Mesodermal cell (in vitro differentiated cells): ENCODE results near the gene CA7.

ENCODE experiments used
- H3K27ac ChIP-seq: 2 replicates; pipeline ENCODE4 v1.7.0; 2013; ENCODE audit warnings: mild to moderate bottlenecking, low read depth, low read length, moderate library complexity; ENCODE audit not compliant: severe bottlenecking
- H3K36me3 ChIP-seq: 2 replicates; pipeline ENCODE4 v1.7.1; 2013; ENCODE audit warnings: mild to moderate bottlenecking, low read length, moderate library complexity; ENCODE audit not compliant: control insufficient read depth, insufficient read depth
- H3K4me1 ChIP-seq: one replicate; pipeline ENCODE4 v1.7.1; 2013; ENCODE audit warnings: mild to moderate bottlenecking, low read length; ENCODE audit not compliant: insufficient read depth, control insufficient read depth, poor library complexity, severe bottlenecking
- H3K4me3 ChIP-seq: 2 replicates; pipeline ENCODE4 v1.7.0; 2013; ENCODE audit warnings: low read length, control low read depth, mild to moderate bottlenecking; ENCODE audit not compliant: insufficient read depth, poor library complexity, severe bottlenecking; ENCODE audit errors: extremely low read depth
- H3K9me3 ChIP-seq: 2 replicates; pipeline ENCODE4 v1.7.1; 2013; ENCODE audit warnings: mild to moderate bottlenecking, low read length, moderate library complexity; ENCODE audit not compliant: control insufficient read depth
- WGBS, 2 experiments: methylation state at CpG; one replicate each; pipeline ENCODE4 v1.1.5; 2013; ENCODE audit warnings: missing lambda C conversion rate in 2 of 2; ENCODE audit not compliant: insufficient coverage in 2 of 2; 5-methylcytosine and 5-hydroxymethylcytosine counted together

The CA7 gene

DNA sequence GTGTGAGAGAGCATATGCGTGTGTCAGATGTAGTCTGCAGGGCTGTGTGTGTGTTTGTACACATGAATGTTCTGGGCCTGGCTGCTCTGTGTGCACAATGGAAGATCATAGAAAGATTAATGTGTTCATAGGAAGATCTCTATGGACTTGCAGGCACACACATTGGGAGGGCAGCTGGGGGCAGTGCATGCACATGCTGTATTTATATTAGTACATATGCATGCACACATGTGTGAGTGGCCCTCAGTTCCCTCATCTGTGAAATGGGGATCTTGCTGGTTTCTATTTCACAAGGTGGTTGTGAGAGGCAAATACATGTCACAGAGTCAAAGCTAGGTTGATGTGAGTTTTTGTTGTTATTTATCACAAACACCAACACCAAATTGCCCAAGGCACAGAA is 2.1 kb downstream of the CA7 start:
- Histone ChIP-seq H3K9me3 (no peaks in the 10 kb centered on the region), H3K4me1 (no peaks in the 10 kb centered on the region), H3K36me3 (no peaks in the 10 kb centered on the region), H3K4me3 (no peak overlapping the region), H3K27ac (no peak overlapping the region)
- WGBS, 2 experiments, result 80 to 100% methylated on average over 1 of the region's 1 CpG

DNA sequence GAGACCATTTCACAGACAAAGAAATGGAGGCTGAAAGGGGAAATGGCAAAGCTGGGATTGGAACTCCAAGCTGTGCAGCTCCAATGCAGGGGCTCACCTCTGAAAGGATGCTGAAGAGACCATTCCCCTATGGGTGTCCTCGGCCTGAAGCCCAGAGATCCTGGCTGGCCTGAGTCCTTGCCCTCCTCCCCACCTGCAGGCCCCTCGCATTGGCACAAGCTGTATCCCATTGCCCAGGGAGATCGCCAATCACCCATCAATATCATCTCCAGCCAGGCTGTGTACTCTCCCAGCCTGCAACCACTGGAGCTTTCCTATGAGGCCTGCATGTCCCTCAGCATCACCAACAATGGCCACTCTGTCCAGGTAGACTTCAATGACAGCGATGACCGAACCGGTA is 2.6 kb downstream of the CA7 start:
- no peaks in the 10 kb centered on the region for H3K4me1 ChIP-seq
- H3K4me3 ChIP-seq, result no peak overlapping the region
- no peak overlapping the region for H3K27ac ChIP-seq
- 90 to 100% methylated on average over 2 to 3 of the region's 6 CpGs for WGBS, 2 experiments
- H3K9me3 ChIP-seq, result no peaks in the 10 kb centered on the region
- H3K36me3 ChIP-seq, result no peaks in the 10 kb centered on the region

DNA sequence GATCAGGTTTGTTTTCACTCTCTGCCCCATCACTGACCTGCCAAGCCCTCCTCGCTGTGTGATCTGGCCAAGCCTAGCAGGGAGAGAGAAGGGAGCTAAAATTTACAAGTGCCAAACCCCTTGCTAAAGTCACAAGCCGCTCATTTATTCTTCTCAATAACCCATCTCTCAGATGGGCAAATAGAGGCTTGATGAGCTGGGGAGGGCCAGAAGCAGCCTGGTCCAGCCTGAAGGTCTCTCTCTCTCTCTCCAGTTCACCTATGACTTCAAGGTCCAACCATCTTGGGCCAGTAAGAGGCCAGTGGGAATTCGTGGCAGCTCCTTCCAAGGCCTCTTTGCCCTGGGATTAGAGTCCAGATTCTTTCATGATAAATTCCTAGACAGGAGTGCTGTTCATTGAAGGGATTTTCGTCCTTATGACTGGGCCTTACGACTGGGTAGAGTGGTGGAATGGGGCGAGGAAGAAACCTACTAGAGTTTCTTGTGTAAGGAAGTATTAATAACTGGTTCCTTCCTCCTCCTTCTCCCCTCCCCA is 3.4 kb downstream of the CA7 start:
- Histone ChIP-seq H3K36me3 (no peaks in the 10 kb centered on the region), H3K4me1 (no peaks in the 10 kb centered on the region), H3K9me3 (no peaks in the 10 kb centered on the region), H3K4me3 (no peak overlapping the region), H3K27ac (no peak overlapping the region)
- WGBS, 2 experiments, result 79 to 100% methylated on average over 1 of the region's 6 CpGs

DNA sequence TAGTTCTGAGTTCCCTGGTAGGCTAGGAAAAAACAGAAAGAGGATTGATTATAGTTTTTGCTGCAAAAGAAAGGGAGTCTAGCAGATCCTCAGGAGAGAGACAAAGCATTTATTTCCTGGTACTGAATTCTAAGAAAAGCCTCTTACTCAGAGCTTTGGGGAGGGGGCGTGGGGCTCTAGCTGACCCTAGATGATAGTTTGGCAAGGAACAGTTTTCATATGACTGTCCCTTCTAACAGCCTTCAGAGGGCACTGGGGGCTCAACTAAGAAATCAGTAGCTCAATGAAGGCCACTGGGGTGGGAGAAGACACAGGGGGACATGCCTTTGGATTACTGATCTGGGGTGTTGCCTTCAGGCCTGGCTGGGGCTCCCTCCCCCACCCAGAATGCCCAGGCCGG is 4.0 kb downstream of the CA7 start:
- WGBS, 2 experiments, result no CpG with 5 or more reads among the region's 2 CpGs
- H3K4me3 ChIP-seq, result no peak overlapping the region
- H3K9me3 ChIP-seq, result no peaks in the 10 kb centered on the region
- no peaks in the 10 kb centered on the region for H3K36me3 ChIP-seq
- H3K4me1 ChIP-seq, result no peaks in the 10 kb centered on the region
- H3K27ac ChIP-seq, result no peak overlapping the region

DNA sequence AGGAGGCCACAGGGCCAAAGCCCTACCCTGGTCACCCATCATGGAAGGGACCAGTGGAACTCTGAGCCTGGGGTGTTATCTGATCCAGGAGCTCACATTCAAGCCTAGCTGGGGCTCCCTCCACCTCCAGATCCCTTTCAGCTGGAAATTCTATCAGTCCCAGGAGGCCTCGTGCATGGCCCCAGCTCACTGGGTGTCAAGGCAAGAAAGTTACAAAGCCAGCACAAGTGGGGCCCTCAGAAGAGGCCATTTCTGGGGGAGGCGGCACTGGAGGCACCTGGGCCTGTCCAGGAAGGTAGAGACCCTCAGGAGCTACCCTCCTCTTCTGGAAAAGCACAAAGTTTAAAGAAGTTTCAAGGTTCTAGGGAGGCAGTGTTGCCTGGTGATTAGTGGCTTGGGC is 4.8 kb downstream of the CA7 start:
- Histone ChIP-seq H3K4me3 (no peak overlapping the region), H3K36me3 (no peaks in the 10 kb centered on the region), H3K9me3 (no peaks in the 10 kb centered on the region), H3K27ac (no peak overlapping the region), H3K4me1 (no peaks in the 10 kb centered on the region)
- WGBS, 2 experiments, result 57 to 84% methylated on average over 1 to 2 of the region's 2 CpGs

DNA sequence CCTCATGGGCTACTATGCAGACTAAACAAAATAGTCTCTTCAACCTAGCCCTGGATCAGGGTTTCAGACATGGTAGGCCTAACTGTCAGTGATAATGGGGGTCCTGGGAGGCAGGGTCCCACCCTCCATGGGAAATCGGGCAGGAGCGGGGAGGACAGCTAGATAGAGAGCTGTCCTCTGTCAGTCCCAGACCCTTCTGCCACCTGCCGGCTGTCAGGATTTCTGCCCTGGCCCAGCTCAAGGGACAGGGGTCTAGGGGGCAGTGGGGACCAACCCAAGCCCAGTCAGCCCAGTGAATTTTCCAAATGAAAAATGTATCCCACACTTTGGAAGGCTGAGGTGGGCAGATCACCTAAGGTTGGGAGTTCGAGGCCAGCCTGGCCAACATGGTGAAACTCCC is 5.3 kb downstream of the CA7 start:
- no peak overlapping the region for H3K27ac ChIP-seq
- H3K4me3 ChIP-seq, result no peak overlapping the region
- H3K9me3 ChIP-seq, result no peaks in the 10 kb centered on the region
- no peaks in the 10 kb centered on the region for H3K4me1 ChIP-seq
- H3K36me3 ChIP-seq, result no peaks in the 10 kb centered on the region
- 67% methylated on average over 1 to 3 of the region's 4 CpGs for WGBS, 2 experiments

DNA sequence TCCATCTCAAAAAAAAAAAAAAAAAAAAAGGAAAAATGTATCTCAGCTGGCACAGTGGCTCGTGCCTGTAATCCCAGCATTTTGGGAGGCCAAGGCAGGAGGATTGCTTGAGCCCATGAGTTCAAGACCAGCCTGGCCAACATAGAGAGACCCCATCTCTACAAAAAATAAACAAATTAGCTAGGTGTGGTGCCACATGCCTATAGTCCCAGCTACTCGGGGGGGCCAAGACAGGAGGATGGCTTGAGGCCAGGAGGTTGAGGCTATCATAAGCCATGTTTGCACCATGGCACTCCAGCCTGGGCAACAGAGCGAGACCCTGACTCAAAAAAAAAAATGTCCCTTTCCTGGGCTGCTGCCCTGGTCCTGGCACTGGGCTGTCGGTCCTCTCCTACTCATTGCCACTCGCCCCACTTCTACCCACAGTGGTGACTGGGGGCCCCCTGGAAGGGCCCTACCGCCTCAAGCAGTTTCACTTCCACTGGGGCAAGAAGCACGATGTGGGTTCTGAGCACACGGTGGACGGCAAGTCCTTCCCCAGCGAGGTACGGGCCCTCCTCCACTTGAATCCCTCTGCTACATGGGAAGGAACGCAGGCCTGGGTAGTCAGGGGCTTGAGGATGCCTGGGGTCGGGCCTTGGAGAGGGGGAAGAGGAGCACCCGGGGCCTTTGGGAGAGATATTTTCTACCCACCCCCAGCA is 6.1 kb downstream of the CA7 start:
- 94 to 95% methylated on average over 8 to 11 of the region's 14 CpGs for WGBS, 2 experiments
- Histone ChIP-seq H3K4me1 (no peaks in the 10 kb centered on the region), H3K9me3 (no peaks in the 10 kb centered on the region), H3K4me3 (no peak overlapping the region), H3K36me3 (no peaks in the 10 kb centered on the region), H3K27ac (no peak overlapping the region)

DNA sequence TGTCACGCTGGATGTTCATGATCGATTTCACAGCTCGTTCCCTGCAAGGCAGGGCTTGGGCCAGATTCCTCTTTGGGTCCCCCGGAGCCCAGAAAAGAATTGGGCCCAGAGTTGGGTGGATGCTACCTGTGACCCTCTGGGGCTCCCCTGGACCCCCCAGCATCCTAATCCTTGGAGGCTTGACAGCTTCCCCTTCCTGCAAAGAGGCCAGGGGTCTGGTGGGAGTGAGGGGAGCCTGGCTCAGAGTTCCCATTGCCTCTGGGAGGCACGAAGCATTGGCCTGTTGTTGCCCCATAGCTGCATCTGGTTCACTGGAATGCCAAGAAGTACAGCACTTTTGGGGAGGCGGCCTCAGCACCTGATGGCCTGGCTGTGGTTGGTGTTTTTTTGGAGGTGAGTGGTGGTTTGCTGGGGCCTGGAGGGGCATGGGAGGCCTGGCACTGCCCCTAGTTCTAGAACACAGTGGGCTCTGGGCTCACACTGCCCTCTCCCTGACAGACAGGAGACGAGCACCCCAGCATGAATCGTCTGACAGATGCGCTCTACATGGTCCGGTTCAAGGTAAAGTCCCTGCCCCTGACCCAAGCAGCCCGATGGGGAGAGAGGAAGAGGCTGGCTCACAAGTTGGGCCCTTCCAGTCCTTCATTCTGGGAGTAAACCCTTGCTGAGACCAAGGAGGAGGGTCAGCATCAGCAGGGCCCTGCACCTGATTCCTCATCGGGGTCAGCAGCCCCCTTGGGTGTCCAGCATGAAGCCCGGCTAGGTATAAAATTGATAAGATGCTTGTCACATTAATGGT is 7.2 kb downstream of the CA7 start:
- no peaks in the 10 kb centered on the region for H3K4me1 ChIP-seq
- WGBS, 2 experiments, result 91 to 92% methylated on average over 9 to 13 of the region's 13 CpGs
- no peak overlapping the region for H3K4me3 ChIP-seq
- H3K36me3 ChIP-seq, result no peaks in the 10 kb centered on the region
- H3K27ac ChIP-seq, result no peak overlapping the region
- no peaks in the 10 kb centered on the region for H3K9me3 ChIP-seq

DNA sequence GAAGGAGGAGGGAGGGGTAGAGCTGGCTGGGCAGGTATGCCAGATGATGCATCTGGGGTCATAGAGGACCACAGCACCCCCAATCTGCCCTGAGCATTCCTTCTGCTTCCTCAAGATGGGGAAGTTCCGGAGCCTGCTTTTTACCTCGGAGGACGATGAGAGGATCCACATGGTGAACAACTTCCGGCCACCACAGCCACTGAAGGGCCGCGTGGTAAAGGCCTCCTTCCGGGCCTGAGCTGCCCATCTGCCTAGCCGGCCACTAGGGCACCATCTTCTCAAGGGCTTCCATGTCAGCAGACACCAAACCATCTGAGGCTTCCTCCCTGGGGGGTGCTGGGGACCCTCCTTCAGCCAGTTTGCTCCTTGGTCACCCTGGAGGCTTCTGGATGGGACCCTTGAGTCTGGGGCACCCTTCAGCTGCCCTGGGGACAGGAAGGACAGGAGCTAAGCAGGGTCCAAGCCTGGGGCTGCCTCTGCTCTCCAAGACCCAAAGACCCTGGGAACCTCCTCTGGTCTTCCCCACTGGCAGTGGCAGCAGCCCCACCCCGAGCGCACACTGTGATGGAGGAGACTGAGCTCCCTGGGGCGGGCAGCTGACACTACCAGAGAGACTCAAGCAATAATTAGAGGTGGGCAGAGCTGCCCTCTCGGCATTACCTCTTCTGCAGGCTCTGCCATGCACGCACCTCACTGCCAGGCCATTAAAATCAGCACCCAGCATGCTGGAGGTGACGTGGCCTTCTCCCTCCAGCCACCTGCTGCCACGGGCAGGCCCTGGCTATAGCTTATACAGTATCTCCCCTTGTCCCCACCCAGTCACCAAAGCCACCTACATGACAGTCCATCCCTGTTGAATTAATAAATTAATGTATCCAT is 9.3 kb downstream of the CA7 start:
- Histone ChIP-seq H3K4me1 (no peaks in the 10 kb centered on the region), H3K27ac (no peak overlapping the region), H3K9me3 (no peaks in the 10 kb centered on the region), H3K4me3 (no peak overlapping the region), H3K36me3 (no peaks in the 10 kb centered on the region)
- WGBS, 2 experiments, result 90 to 95% methylated on average over 12 to 14 of the region's 15 CpGs

DNA sequence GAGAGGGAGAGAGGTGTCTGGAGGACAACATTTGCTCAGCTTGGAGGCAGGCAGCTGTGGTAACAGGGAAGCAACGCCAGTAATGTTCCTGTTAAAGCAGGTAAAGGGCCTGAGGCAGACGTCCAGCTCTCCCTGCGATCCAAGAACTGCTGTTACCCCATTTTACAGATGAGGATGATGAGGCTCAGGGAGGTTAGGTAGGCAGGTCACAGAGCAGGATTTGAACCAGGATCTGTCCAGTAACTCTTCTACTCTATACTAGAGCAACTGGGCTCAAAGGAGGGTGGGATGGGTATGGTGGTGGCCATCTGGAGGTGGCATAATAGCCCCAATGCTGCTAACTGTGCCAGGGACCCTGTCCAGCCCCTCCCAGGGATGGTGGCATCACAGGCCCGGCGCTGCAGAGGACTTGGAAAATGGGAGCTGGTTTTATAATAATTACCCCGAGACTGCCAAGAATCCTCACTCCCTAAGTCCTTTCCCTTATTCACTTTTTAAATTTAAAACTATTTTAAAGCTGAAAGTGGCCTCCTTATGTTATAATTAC is 12.0 kb downstream of the CA7 start:
- Histone ChIP-seq H3K4me1 (peaks cover 3% of the 10 kb centered on the region), H3K36me3 (no peaks in the 10 kb centered on the region), H3K9me3 (no peaks in the 10 kb centered on the region), H3K27ac (no peak overlapping the region), H3K4me3 (no peak overlapping the region)
- 90 to 94% methylated on average over 3 to 4 of the region's 6 CpGs for WGBS, 2 experiments
